Activated CD8-positive, alpha-beta memory T cell treated with anti-CD3 and anti-CD28 coated beads, Interleukin-2, amount 10 ng/mL, durations not matched to agents 7 days and 5 days (primary cell): Measurements from ENCODE around the gene PDE4A. TPM values are rescaled to one million over a fixed set of nuclear protein-coding genes. Genes with fewer than 3 reads are reported as not detected.

Experiments
- ATAC-seq: fragments of 150-1000 bp; cut with Tn5 transposase; one replicate; pipeline ENCODE4 v1.10.0; 2021; ENCODE audit warnings: moderate library complexity
- CTCF ChIA-PET: fragments of 350-600 bp; sonication (Branson Sonifier 250); formaldehyde crosslinking; loops from one replicate; lab custom pipeline; 2021; ENCODE audit warnings: antibody characterized with exemption; lab: Charles Lee
- DNase-seq: peaks from one replicate; pipeline ENCODE4 v3.0.0-alpha.2; 2020
- H3K27ac Mint-ChIP-seq: one replicate; pipeline ENCODE4 v1.8.0; 2021; ENCODE audit warnings: mild to moderate bottlenecking, mixed read lengths
- H3K27me3 Mint-ChIP-seq: one replicate; pipeline ENCODE4 v1.8.0; 2021; ENCODE audit warnings: mixed read lengths
- H3K36me3 Mint-ChIP-seq: one replicate; pipeline ENCODE4 v1.8.0; 2021; ENCODE audit warnings: mild to moderate bottlenecking, mixed read lengths
- H3K4me1 Mint-ChIP-seq: one replicate; pipeline ENCODE4 v1.8.0; 2021; ENCODE audit warnings: mixed read lengths
- H3K4me3 Mint-ChIP-seq: one replicate; pipeline ENCODE4 v1.8.0; 2021; ENCODE audit warnings: mild to moderate bottlenecking, moderate library complexity, mixed read lengths
- H3K9me3 Mint-ChIP-seq: one replicate; pipeline ENCODE4 v1.8.0; 2022; ENCODE audit warnings: low read depth, mixed read lengths
- total RNA-seq, 2 experiments: library from RNA; stranded (reverse); gene quantifications; one replicate each; pipeline ENCODE4 v1.2.3, GENCODE V29; 2021

Gene PDE4A
- total RNA-seq, 2 experiments from 2014 or later: 74.9 to 103 TPM

- CTCF ChIA-PET: interaction anchor here (1.2 to 23.2 kb wide), 5 partner anchors 3 to 230 kb away, joined by 3 to 1020 read pairs (median 107); partner anchors contain the start of genes CDC37 and PDE4A
- Mint-ChIP-seq H3K4me1 (peaks cover 71% of the 10 kb centered on the region), H3K9me3 (no peaks in the 10 kb centered on the region), H3K4me3 (peak overlapping the region; percentile 85), H3K36me3 (peaks cover 12% of the 10 kb centered on the region), H3K27me3 (peaks cover 4% of the 10 kb centered on the region), H3K27ac (peak overlapping the region; percentile 84)
- ATAC-seq: peak; percentile 25
- peak; percentile 85 for DNase-seq
Observed at GRCh38 chr19:10419646-10420443, 493 bp upstream of the PDE4A start.

- peaks cover 77% of the 10 kb centered on the region for H3K4me1 Mint-ChIP-seq
- H3K27me3 Mint-ChIP-seq: peaks cover 4% of the 10 kb centered on the region
- peaks cover 11% of the 10 kb centered on the region for H3K36me3 Mint-ChIP-seq
- CTCF ChIA-PET: interaction anchor here (0.7 to 23.1 kb wide), 14 partner anchors 13 to 231 kb away, joined by 3 to 1020 read pairs (median 3); partner anchors contain the start of genes CDC37, ICAM1, MRPL4 and TYK2
- peak overlapping the region; percentile 81 for H3K4me3 Mint-ChIP-seq
- no peaks in the 10 kb centered on the region for H3K9me3 Mint-ChIP-seq
- DNase-seq (peak; percentile 78), ATAC-seq (no peak)
- peak overlapping the region; percentile 62 for H3K27ac Mint-ChIP-seq
Observed at GRCh38 chr19:10421240-10422045, 1.1 kb downstream of the PDE4A start.

GRCh38 chr19:10422046-10422461 is 1.7 kb downstream of the PDE4A start:
- Mint-ChIP-seq H3K4me1 (peaks cover 77% of the 10 kb centered on the region), H3K27ac (peak overlapping the region; percentile 62), H3K9me3 (no peaks in the 10 kb centered on the region), H3K4me3 (peak overlapping the region; percentile 81), H3K36me3 (peaks cover 11% of the 10 kb centered on the region), H3K27me3 (peaks cover 4% of the 10 kb centered on the region)
- DNase-seq (no peak), ATAC-seq (no peak)
- CTCF ChIA-PET: interaction anchor here (0.7 to 23.1 kb wide), 11 partner anchors 12 to 226 kb away, joined by 3 to 1020 read pairs (median 4); partner anchors contain the start of genes CDC37, ICAM1 and TYK2

GRCh38 chr19:10422846-10423245 is 2.5 kb downstream of the PDE4A start:
- H3K9me3 Mint-ChIP-seq: no peaks in the 10 kb centered on the region
- H3K4me1 Mint-ChIP-seq: peaks cover 78% of the 10 kb centered on the region
- H3K27me3 Mint-ChIP-seq: peaks cover 4% of the 10 kb centered on the region
- CTCF ChIA-PET: interaction anchor here (1.3 to 23.1 kb wide), 6 partner anchors 11 to 413 kb away, joined by 3 to 1020 read pairs (median 6); partner anchors contain the start of genes CDC37, ICAM1 and TMED1
- DNase-seq: no peak
- ATAC-seq: no peak
- peak overlapping the region; percentile 62 for H3K27ac Mint-ChIP-seq
- peaks cover 14% of the 10 kb centered on the region for H3K36me3 Mint-ChIP-seq
- H3K4me3 Mint-ChIP-seq: peak overlapping the region; percentile 81

GRCh38 chr19:10424011-10424637 is 3.8 kb downstream of the PDE4A start:
- Mint-ChIP-seq H3K4me1 (peaks cover 82% of the 10 kb centered on the region), H3K27ac (peak overlapping the region; percentile 95), H3K4me3 (peak overlapping the region; percentile 81), H3K9me3 (no peaks in the 10 kb centered on the region), H3K27me3 (peaks cover 2% of the 10 kb centered on the region), H3K36me3 (peaks cover 20% of the 10 kb centered on the region)
- ATAC-seq (peak; percentile 16), DNase-seq (peak; percentile 78)
- CTCF ChIA-PET: interaction anchor here (0.8 to 23.1 kb wide), 10 partner anchors 10 to 412 kb away, joined by 3 to 1020 read pairs (median 4); partner anchors contain the start of genes CDC37, ICAM1, TMED1 and TYK2

- Mint-ChIP-seq H3K27ac (peak overlapping the region; percentile 90), H3K4me3 (no peak overlapping the region), H3K4me1 (peaks cover 90% of the 10 kb centered on the region), H3K9me3 (no peaks in the 10 kb centered on the region), H3K27me3 (peaks cover 6% of the 10 kb centered on the region), H3K36me3 (peaks cover 18% of the 10 kb centered on the region)
- ATAC-seq (no peak), DNase-seq (no peak)
- CTCF ChIA-PET: interaction anchor here (1.3 to 23.1 kb wide), 8 partner anchors 7 to 168 kb away, joined by 3 to 1020 read pairs (median 5); partner anchors contain the start of gene CDC37
Observed at GRCh38 chr19:10427169-10427568, 6.8 kb downstream of the PDE4A start.

GRCh38 chr19:10428996-10429381 is 8.7 kb downstream of the PDE4A start:
- ATAC-seq (no peak), DNase-seq (no peak)
- peaks cover 6% of the 10 kb centered on the region for H3K27me3 Mint-ChIP-seq
- CTCF ChIA-PET: interaction anchor here (1.0 to 23.1 kb wide), 6 partner anchors 5 to 170 kb away, joined by 4 to 1020 read pairs (median 56); partner anchors contain the start of genes CDC37 and PDE4A
- peak overlapping the region; percentile 90 for H3K27ac Mint-ChIP-seq
- no peaks in the 10 kb centered on the region for H3K9me3 Mint-ChIP-seq
- peaks cover 84% of the 10 kb centered on the region for H3K4me1 Mint-ChIP-seq
- H3K36me3 Mint-ChIP-seq: peaks cover 22% of the 10 kb centered on the region
- peak overlapping the region; percentile 65 for H3K4me3 Mint-ChIP-seq

- no peak for DNase-seq
- peak overlapping the region; percentile 96 for H3K27ac Mint-ChIP-seq
- peaks cover 6% of the 10 kb centered on the region for H3K27me3 Mint-ChIP-seq
- peak; percentile 10 for ATAC-seq
- peak overlapping the region; percentile 80 for H3K4me3 Mint-ChIP-seq
- H3K4me1 Mint-ChIP-seq: peaks cover 80% of the 10 kb centered on the region
- CTCF ChIA-PET: interaction anchor here (1.3 to 23.1 kb wide), 4 partner anchors 6 to 76 kb away, joined by 4 to 1020 read pairs (median 56); partner anchors contain the start of genes CDC37 and PDE4A
- peaks cover 18% of the 10 kb centered on the region for H3K36me3 Mint-ChIP-seq
- H3K9me3 Mint-ChIP-seq: no peaks in the 10 kb centered on the region
Observed at GRCh38 chr19:10430505-10431253, 10.3 kb downstream of the PDE4A start.

GRCh38 chr19:10431254-10431942 is 11.1 kb downstream of the PDE4A start:
- Mint-ChIP-seq H3K9me3 (no peaks in the 10 kb centered on the region), H3K27ac (peak overlapping the region; percentile 96), H3K36me3 (peaks cover 18% of the 10 kb centered on the region), H3K4me3 (peak overlapping the region; percentile 80), H3K27me3 (peaks cover 6% of the 10 kb centered on the region), H3K4me1 (peaks cover 80% of the 10 kb centered on the region)
- CTCF ChIA-PET: interaction anchor here (0.9 to 23.1 kb wide), 5 partner anchors 7 to 510 kb away, joined by 3 to 1020 read pairs (median 8); partner anchors contain the start of genes CDC37, ICAM1 and PDE4A
- DNase-seq: peak; percentile 83
- ATAC-seq: peak; percentile 5

- peaks cover 75% of the 10 kb centered on the region for H3K4me1 Mint-ChIP-seq
- peaks cover 17% of the 10 kb centered on the region for H3K36me3 Mint-ChIP-seq
- peak; percentile 49 for ATAC-seq
- H3K27me3 Mint-ChIP-seq: peaks cover 6% of the 10 kb centered on the region
- DNase-seq: peak; percentile 75
- CTCF ChIA-PET: interaction anchor here (0.9 to 23.1 kb wide), 5 partner anchors 8 to 509 kb away, joined by 3 to 1020 read pairs (median 8); partner anchors contain the start of genes CDC37, ICAM1 and PDE4A
- peak overlapping the region; percentile 96 for H3K27ac Mint-ChIP-seq
- no peaks in the 10 kb centered on the region for H3K9me3 Mint-ChIP-seq
- peak overlapping the region; percentile 80 for H3K4me3 Mint-ChIP-seq
Observed at GRCh38 chr19:10431943-10432735, 11.8 kb downstream of the PDE4A start.
